HG03442 (cell line): Measurements from ENCODE around the gene XAGE3.
"Not testable (repeated sequence)": the region's sequence is repeated elsewhere in the genome, so short reads cannot be mapped to it uniquely, and the experiment has no call there.

Source experiments
- ATAC-seq: cut with Tn5 transposase; IDR thresholded peaks from one replicate; pipeline ENCODE4 v1.9.1; 2021; ENCODE audit warnings: mild to moderate bottlenecking, moderate library complexity; ENCODE audit not compliant: unreplicated experiment

XAGE3 gene

GRCh38 chrX:52843619-52844018 lies 24.3 kb downstream of the XAGE3 start:
- not testable (repeated sequence) for ATAC-seq

GRCh38 chrX:52839137-52839536 lies 28.7 kb downstream of the XAGE3 start:
- no peak for ATAC-seq

- no peak for ATAC-seq
Observed at GRCh38 chrX:52830551-52830950, 37.3 kb downstream of the XAGE3 start.

DNA sequence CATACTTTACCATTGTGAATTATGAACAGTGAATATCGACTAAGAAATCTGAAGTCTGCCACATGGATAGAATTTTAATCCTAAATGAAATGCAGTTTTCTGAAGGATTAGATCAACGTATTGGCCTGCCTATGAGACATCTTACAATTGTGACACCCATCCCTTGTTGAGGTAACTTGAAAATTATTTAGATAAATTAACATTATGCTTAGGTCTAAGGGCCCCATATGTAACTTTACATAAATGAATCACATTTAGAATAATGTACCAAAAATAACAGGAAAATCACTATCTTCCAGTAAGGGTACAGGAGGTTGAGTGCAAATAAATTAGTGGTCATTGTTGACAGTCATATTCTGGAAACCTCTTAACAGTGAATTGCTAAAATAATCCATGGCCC lies 43.3 kb downstream of the XAGE3 start:
- ATAC-seq, result no peak

DNA sequence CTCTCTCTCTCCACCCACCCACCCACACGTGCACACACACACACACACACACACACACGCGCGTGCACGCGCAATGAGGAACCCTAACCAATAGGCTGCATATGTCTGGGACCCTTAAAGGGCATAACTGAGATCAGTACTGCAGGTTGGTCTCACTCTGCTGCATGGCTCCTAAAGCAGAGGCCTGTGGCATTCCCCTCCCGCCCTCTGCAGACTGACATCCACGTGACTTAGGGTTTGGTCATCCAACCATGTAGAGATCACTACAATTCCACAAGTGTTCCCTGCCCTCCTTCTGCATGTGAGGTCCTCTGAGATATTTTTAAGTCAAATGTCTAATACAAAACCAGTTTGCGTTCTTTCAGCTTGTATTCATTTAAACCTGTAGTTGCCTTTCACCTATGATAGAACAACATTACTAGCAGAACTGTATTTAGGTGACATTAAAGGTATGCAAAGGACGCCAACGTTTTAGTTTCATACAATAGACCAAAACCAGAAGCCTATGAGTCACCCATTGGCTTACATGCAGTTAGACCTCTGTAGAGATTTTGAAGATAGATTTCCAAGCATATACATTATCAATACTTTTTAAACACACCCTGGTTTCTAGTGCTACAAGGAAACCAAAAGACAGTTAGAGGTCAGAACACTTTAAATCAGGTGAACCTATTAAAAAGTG lies 46.7 kb downstream of the XAGE3 start:
- no peak for ATAC-seq

GRCh38 chrX:52819788-52820187 lies 48.1 kb downstream of the XAGE3 start:
- no peak for ATAC-seq
